ENCODE results near the gene MOB2.
"Not testable (repeated sequence)": the region's sequence is repeated elsewhere in the genome, so short reads cannot be mapped to it uniquely, and the experiment has no call there.

GRCh38 chr11:1423406-1423805 is 63.2 kb downstream of the MOB2 start:
- not testable (repeated sequence) for TF ChIP-seq CTCF (conservative IDR thresholded peaks at IDR 0.05; ENCODE audit: low read length); EZH2phosphoT487 (IDR thresholded peaks at IDR 0.05; ENCODE audit: borderline replicate concordance)
